Measurements from ENCODE around the gene C21orf58. TPM values are rescaled to one million over a fixed set of nuclear protein-coding genes. Genes with fewer than 3 reads are reported as not detected.

C21orf58 gene
- total RNA-seq, 2 experiments from 2014 or later: 25.8 to 28.1 TPM

GRCh38 chr21:46297338-46298271 lies 26.1 kb downstream of the C21orf58 start:
- CTCF ChIA-PET: interaction anchor here (0.8 to 2.0 kb wide), 2 partner anchors 28 to 154 kb away, joined by 3 to 9 read pairs; a partner anchor contains a TSS
- Mint-ChIP-seq H3K27me3 (peaks cover 2% of the 10 kb centered on the region), H3K4me3 (peak overlapping the region; percentile 64), H3K27ac (peak overlapping the region; percentile 33), H3K36me3 (peaks cover 17% of the 10 kb centered on the region), H3K9me3 (no peaks in the 10 kb centered on the region), H3K4me1 (ENCODE audit: low read depth) (peaks cover 11% of the 10 kb centered on the region)
- POLR2A ChIA-PET: interaction anchor here (2.4 to 3.0 kb wide), 2 partner anchors 12 to 25 kb away, joined by 8 to 13 read pairs; partner anchors contain the start of genes MCM3AP and YBEY
- DNase-seq: peak; percentile 27
- intact Hi-C loops (cut with micrococcal nuclease): no loop called here

GRCh38 chr21:46295996-46296752 lies 27.5 kb downstream of the C21orf58 start:
- peak; percentile 87 for DNase-seq
- no peaks in the 10 kb centered on the region for H3K9me3 Mint-ChIP-seq
- peak overlapping the region; percentile 80 for H3K27ac Mint-ChIP-seq
- ChIA-PET CTCF (interaction anchor here (0.9 to 2.0 kb wide), 2 partner anchors 29 to 153 kb away, joined by 3 to 9 read pairs; no protein-coding TSS in a partner anchor), POLR2A (interaction anchor here (2.4 to 3.0 kb wide), 2 partner anchors 11 to 26 kb away, joined by 8 to 13 read pairs; partner anchors contain the start of genes MCM3AP and YBEY)
- H3K27me3 Mint-ChIP-seq: peaks cover 2% of the 10 kb centered on the region
- H3K36me3 Mint-ChIP-seq: peaks cover 25% of the 10 kb centered on the region
- H3K4me1 Mint-ChIP-seq (ENCODE audit: low read depth): peaks cover 11% of the 10 kb centered on the region
- intact Hi-C loops (cut with micrococcal nuclease): no loop called here
- H3K4me3 Mint-ChIP-seq: peak overlapping the region; percentile 59

DNA sequence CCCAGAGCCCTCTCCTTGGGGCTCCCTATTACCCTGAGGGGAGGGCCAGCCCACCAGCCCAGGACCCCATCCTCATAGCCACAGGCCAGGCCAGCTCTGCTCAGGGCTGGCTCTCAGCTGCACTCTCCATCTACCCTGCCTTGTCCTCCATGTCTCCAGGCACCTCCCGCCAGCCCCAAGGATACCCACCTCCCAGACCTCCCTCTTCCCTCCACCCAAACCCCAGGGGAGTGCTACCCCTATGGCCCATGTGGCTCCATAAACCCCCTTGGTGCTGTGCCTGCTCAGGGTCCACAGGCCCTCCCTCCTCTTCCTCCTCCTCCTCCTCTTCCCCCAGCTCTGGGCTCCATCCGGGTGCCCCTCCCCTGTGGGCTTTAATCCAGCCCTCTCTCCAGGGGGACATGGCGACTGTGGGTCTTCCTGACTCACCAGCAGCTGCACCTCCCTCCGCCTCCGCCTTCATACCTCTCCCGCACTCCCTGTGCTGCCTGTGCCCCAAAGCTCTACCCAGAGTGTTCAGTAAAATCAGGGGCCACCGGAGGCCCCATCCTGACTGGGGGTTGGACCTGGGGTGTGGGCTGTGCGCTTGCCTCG lies 28.4 kb downstream of the C21orf58 start:
- ChIA-PET POLR2A (interaction anchor here (0.7 to 2.4 kb wide), 2 partner anchors 10 to 30 kb away, joined by 3 to 8 read pairs; partner anchors contain the start of genes MCM3AP and YBEY), CTCF (no interaction called here)
- intact Hi-C loops (cut with micrococcal nuclease): no loop called here
- DNase-seq: peak; percentile 16
- Mint-ChIP-seq H3K4me1 (ENCODE audit: low read depth) (peaks cover 14% of the 10 kb centered on the region), H3K36me3 (peaks cover 25% of the 10 kb centered on the region), H3K9me3 (no peaks in the 10 kb centered on the region), H3K27ac (peak overlapping the region; percentile 42), H3K27me3 (peaks cover 2% of the 10 kb centered on the region), H3K4me3 (no peak overlapping the region)

GRCh38 chr21:46294647-46295176 lies 29.0 kb downstream of the C21orf58 start:
- H3K27me3 Mint-ChIP-seq: peaks cover 2% of the 10 kb centered on the region
- peaks cover 22% of the 10 kb centered on the region for H3K36me3 Mint-ChIP-seq
- no peak overlapping the region for H3K4me3 Mint-ChIP-seq
- ChIA-PET POLR2A (interaction anchor here (0.7 kb wide), 1 partner anchor 31 kb away, joined by 3 read pairs; a partner anchor contains a TSS), CTCF (no interaction called here)
- peaks cover 17% of the 10 kb centered on the region for H3K4me1 Mint-ChIP-seq (ENCODE audit: low read depth)
- intact Hi-C loops (cut with micrococcal nuclease): no loop called here
- peak overlapping the region; percentile 42 for H3K27ac Mint-ChIP-seq
- DNase-seq: peak; percentile 15
- no peaks in the 10 kb centered on the region for H3K9me3 Mint-ChIP-seq

DNA sequence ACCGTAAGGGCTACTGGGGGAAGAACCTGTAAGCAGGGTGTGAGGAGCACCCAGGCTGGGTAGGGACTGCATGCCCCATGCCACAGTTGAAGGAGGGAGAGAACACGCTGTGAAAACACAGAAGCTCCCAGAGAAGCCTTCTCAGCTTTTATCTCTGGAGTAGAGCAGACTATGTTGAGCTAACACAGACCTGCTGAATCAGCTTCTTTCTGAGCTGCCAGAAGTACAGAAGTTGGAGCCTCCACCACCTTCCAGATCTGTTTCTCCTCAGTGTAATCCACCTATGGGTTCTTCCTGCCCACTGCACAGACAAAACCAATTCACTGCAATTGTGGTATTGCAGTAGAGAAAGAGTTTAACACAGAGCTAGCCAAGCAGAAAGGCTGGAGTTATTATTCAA lies 32.1 kb downstream of the C21orf58 start:
- no peaks in the 10 kb centered on the region for H3K27me3 Mint-ChIP-seq
- H3K27ac Mint-ChIP-seq: no peak overlapping the region
- CTCF ChIA-PET: no interaction called here
- H3K36me3 Mint-ChIP-seq: peaks cover 22% of the 10 kb centered on the region
- H3K4me3 Mint-ChIP-seq: no peak overlapping the region
- POLR2A ChIA-PET: no interaction called here
- DNase-seq: no peak
- intact Hi-C loops (cut with micrococcal nuclease): no loop called here
- H3K9me3 Mint-ChIP-seq: no peaks in the 10 kb centered on the region
- peaks cover 31% of the 10 kb centered on the region for H3K4me1 Mint-ChIP-seq (ENCODE audit: low read depth)

GRCh38 chr21:46289655-46290179 lies 34.0 kb downstream of the C21orf58 start:
- H3K27me3 Mint-ChIP-seq: no peaks in the 10 kb centered on the region
- ChIA-PET POLR2A (no interaction called here), CTCF (no interaction called here)
- intact Hi-C loops (cut with micrococcal nuclease): loop anchor here (5.0 to 10.0 kb wide), 2 partner anchors 37 to 165 kb away; partner anchors contain the start of gene DIP2A
- no peak overlapping the region for H3K4me3 Mint-ChIP-seq
- no peak overlapping the region for H3K27ac Mint-ChIP-seq
- peaks cover 23% of the 10 kb centered on the region for H3K36me3 Mint-ChIP-seq
- peaks cover 31% of the 10 kb centered on the region for H3K4me1 Mint-ChIP-seq (ENCODE audit: low read depth)
- DNase-seq: no peak
- no peaks in the 10 kb centered on the region for H3K9me3 Mint-ChIP-seq

- DNase-seq: no peak
- Mint-ChIP-seq H3K4me3 (no peak overlapping the region), H3K9me3 (no peaks in the 10 kb centered on the region), H3K36me3 (peaks cover 34% of the 10 kb centered on the region), H3K27me3 (no peaks in the 10 kb centered on the region), H3K4me1 (ENCODE audit: low read depth) (peaks cover 48% of the 10 kb centered on the region), H3K27ac (no peak overlapping the region)
- intact Hi-C loops (cut with micrococcal nuclease): loop anchor here (5.0 to 10.0 kb wide), 2 partner anchors 35 to 167 kb away; partner anchors contain the start of gene DIP2A
- ChIA-PET CTCF (no interaction called here), POLR2A (no interaction called here)
Measured at GRCh38 chr21:46287541-46287940, 36.1 kb downstream of the C21orf58 start.

DNA sequence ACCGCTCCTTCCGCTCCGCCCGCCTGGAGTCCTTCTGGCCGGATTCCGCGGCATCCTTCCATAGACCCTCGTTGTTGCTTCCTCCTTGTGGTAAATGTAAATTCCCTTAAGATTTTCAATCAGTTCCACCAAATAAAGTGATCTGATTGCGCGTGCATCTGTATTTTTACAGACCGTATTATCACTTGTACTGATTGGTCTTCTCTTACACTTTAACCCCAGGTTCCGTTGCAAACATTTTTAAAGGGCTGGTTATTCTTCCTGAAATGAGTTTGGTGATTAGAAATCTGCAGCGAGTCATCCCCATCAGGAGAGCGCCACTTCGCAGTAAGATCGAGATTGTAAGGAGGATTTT lies 37.0 kb downstream of the C21orf58 start:
- H3K36me3 Mint-ChIP-seq: peaks cover 26% of the 10 kb centered on the region
- peaks cover 50% of the 10 kb centered on the region for H3K4me1 Mint-ChIP-seq (ENCODE audit: low read depth)

DNA sequence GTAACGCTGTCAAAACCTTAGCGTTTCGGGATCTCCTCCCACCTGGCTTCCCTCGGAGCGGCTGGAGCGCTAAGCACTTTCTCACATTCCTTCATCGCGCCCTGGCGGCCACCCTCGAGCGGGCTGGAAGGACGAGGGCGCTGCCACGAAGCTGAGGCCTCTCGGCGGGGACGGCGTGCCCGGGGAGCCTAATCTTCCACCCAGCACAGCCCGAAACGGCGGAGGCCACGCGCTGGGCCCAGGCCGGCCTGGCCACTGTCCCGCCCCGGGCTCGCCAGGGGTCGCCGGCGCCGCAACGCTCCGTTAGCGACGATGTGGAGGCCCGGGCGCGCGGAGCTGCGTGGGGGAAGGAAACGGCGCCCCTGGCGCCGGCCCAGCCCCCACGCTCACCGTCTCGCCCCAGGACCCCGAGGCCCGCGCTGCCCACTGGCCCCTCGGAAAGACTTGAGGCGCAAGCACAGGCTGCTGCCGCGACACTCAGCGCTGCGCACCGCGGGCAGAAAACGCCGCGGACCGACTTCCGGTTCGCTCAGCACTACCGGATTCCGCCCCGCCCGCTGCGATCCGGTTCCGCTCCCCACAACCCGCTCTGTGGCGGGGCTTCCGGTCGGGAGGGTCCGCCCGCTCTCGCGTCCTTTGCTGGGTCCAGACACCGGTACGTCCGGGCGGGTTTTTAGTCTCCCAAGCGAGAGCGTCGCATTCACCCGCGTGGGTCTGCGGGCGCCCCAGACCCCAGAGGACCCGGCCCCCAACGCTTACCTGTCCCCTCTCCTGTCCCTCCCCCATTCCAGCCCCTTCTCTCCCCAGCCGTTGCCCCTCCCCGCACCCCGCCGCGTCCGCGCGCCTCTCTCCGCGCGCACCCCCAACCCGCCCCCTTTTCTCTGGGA lies 37.7 kb downstream of the C21orf58 start, which contains the start of gene YBEY:
TSS of gene YBEY (plus strand) at position 582 of the 887 bp plus-strand sequence. CDS start 572 bp downstream, outside the sequence.
- intact Hi-C loops (cut with micrococcal nuclease): loop anchor here (1.0 to 10.0 kb wide), 4 partner anchors 34 to 169 kb away; partner anchors contain the start of genes DIP2A, LSS and PCNT
- peaks cover 27% of the 10 kb centered on the region for H3K36me3 Mint-ChIP-seq

More for the DNA sequence above, 37.0 kb downstream of the C21orf58 start:
- ChIA-PET POLR2A (no interaction called here), CTCF (interaction anchor here (1.5 kb wide), 2 partner anchors 25 to 143 kb away, joined by 3 to 5 read pairs; no protein-coding TSS in a partner anchor)
- no peak for DNase-seq
- no peaks in the 10 kb centered on the region for H3K9me3 Mint-ChIP-seq
- H3K4me3 Mint-ChIP-seq: peak overlapping the region; percentile 98
- intact Hi-C loops (cut with micrococcal nuclease): loop anchor here (1.0 to 10.0 kb wide), 4 partner anchors 34 to 168 kb away; partner anchors contain the start of genes DIP2A, LSS and PCNT
- peak overlapping the region; percentile 96 for H3K27ac Mint-ChIP-seq
- H3K27me3 Mint-ChIP-seq: no peaks in the 10 kb centered on the region

GRCh38 chr21:46285206-46285661 lies 38.4 kb downstream of the C21orf58 start, which contains the start of gene MCM3AP:
TSS of gene MCM3AP (minus strand) at chr21:46285611. CDS start at chr21:46285286, 325 bp downstream.
- POLR2A ChIA-PET: interaction anchor here (0.8 to 1.8 kb wide), 3 partner anchors 11 to 58 kb away, joined by 3 to 8 read pairs (median 5); partner anchors contain the start of gene C21orf58
- Mint-ChIP-seq H3K9me3 (no peaks in the 10 kb centered on the region), H3K27me3 (no peaks in the 10 kb centered on the region), H3K36me3 (peaks cover 31% of the 10 kb centered on the region), H3K4me1 (ENCODE audit: low read depth) (peaks cover 53% of the 10 kb centered on the region), H3K27ac (peak within 1 kb of the TSS; percentile 96), H3K4me3 (peak within 1 kb of the TSS; percentile 98)
- intact Hi-C loops (cut with micrococcal nuclease): loop anchor here (5.0 to 10.0 kb wide), 2 partner anchors 33 to 170 kb away; partner anchors contain the start of gene DIP2A
- CTCF ChIA-PET: interaction anchor here (1.5 to 2.8 kb wide), 4 partner anchors 24 to 142 kb away, joined by 3 to 9 read pairs (median 6); a partner anchor contains a TSS
- DNase-seq: no peak

More for the DNA sequence above, 37.7 kb downstream of the C21orf58 start, which contains the start of gene YBEY:
- ChIA-PET POLR2A (interaction anchor here (0.7 to 1.8 kb wide), 3 partner anchors 10 to 37 kb away, joined by 3 to 8 read pairs (median 5); partner anchors contain the start of gene C21orf58), CTCF (interaction anchor here (1.5 to 2.8 kb wide), 4 partner anchors 25 to 142 kb away, joined by 3 to 9 read pairs (median 6); a partner anchor contains a TSS)
- H3K9me3 Mint-ChIP-seq: no peaks in the 10 kb centered on the region
- peak within 1 kb of the TSS; percentile 98 for H3K4me3 Mint-ChIP-seq
- H3K4me1 Mint-ChIP-seq (ENCODE audit: low read depth): peaks cover 54% of the 10 kb centered on the region
- DNase-seq: peak; percentile 93
- peak within 1 kb of the TSS; percentile 96 for H3K27ac Mint-ChIP-seq
- no peaks in the 10 kb centered on the region for H3K27me3 Mint-ChIP-seq
